NCI-H2107 treated with DMSO at 0.1 percent for 48 hours (cell line): ENCODE measurements around the gene HK2.
"Not testable (repeated sequence)": the region's sequence is repeated elsewhere in the genome, so short reads cannot be mapped to it uniquely, and the experiment has no call there.

ENCODE experiments used
- DNase-seq: peaks from one replicate; lab custom pipeline; 2025; ENCODE audit not compliant: unreplicated experiment; lab: John Stamatoyannopoulos, UW

HK2 gene

DNA sequence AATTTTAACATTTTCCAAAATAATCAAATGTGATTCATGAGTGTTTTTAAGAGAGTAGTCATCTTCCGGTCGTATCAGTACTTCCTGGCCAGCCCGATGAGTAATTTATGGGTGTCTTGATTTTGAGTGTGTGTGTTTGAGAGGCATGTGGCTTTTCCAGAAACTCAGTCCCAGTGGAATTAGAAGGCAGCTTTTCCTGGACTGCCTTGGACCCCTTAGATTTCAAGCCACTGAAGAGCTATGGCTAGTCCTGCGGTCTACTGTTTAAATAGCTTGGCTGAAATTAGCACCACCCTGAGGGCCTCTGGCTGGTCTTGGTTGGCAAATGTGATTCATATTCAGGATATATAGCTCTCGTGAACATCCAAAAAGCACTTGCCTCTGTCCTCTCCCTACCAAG lies 59.4 kb downstream of the HK2 start:
- DNase-seq = no peak

DNA sequence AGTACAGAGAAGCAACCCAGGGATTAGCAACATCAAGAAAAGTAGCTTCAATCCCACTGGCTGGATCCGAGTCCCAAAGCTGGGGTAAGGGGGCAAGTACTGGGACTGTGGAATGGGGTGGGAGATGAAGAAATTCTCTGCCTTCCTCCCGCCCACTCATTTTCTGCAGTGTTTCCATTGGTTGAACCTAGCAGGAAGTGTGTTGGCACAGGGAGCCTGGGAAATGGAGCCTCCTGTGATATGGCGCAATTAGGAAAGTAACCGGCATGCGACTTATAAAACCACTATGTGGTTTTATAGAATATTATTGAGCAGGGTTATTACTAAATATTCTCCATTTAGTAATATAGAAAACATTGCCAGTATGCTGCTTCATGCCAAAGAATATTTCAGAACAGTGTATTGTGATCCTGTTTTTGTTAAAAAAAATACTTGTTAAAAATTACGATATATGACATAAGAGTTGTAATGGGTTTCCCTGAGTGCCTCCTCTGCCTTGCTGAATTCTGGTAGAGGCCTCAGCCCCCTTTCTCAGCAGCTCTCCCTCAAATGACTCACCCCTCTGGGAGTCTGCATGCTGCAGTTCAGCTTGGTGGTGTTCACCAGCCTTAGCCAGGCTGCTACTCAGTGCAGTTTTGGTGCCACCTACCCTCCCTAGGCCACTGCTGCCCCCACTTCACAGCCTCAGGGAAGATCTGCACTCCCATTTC lies 60.5 kb downstream of the HK2 start:
- no peak for DNase-seq

DNA sequence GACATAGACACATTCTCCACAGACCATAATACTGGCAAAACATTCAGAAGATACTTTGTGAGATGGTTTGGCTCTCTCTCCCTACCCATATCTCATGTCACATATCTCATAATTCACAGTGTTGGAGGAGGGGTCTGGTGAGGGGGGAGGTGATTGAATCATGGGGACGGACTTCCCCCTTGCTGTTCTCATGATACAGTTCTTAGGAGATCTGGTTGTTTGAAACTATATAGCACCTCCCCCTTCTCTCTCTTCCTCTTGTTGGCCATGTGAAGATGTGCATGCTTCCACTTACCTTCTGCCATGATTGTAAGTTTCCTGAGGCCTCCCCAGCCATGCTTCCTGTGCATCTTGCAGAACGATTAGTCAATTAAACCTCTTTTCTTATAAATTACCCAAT lies 61.1 kb downstream of the HK2 start:
- no peak for DNase-seq

DNA sequence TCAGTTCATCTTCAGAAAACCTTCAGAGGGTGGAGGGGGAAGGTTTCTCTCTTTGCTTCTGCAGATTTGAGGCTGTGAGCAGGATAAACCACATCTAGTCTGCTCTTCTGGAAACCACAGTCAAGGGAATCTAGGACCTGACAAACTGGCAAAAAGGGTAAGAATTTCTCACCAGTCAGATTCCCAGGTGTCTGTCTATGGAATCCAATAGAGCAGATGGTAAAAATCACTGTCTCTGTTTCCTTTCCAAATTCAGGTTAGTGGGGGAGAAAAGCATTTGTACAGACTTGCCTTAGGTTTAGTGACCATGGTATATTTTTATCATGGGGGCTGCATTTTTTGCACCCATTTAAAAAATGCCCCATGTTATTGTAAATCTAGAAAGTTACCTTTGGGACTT lies 62.3 kb downstream of the HK2 start:
- DNase-seq = no peak

DNA sequence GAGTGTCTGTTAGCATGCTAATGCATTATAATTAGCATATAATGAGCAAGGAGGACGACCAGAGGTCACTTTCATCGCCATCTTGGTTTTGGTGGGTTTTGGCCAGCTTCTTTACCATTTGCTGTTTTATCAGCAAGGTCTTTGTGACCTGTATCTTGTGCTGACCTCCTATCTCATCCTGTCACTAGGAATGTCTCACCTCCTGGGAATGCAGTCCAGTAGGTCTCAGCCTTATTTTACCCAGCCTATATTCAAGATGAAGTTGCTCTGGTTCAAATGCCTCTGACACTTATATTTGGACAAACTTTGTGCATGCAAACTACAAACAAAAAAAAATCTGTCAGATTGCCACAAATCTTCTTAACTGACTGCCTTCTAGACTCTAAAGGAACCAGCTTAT lies 66.3 kb downstream of the HK2 start:
- DNase-seq = not testable (repeated sequence)

DNA sequence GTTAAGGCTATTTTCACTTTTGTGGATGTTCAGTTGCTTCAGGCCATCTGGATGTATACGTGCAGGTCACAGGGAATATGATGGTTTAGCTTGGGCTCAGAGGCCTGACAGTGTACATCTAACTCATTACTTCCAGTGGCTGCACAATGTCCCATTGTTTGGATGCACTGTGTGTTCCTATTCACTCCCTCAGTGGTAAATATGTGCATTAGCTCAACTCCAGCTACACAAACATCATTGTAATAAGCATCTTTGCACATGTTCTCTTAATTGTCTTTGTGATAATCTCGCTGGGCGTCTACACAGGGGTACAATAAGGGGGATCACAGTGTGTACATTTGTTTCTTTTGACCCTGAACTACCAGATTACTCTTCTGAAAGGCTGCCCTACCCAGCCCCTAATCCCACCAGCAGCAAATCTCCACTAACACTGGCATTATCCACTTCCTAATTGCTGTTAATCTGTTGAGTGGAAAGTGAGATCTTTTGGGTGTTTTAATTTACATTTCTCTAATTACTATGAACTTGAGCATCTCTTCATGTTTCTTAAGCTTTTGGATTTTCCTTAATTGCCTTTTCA lies 68.4 kb downstream of the HK2 start:
- DNase-seq = no peak

DNA sequence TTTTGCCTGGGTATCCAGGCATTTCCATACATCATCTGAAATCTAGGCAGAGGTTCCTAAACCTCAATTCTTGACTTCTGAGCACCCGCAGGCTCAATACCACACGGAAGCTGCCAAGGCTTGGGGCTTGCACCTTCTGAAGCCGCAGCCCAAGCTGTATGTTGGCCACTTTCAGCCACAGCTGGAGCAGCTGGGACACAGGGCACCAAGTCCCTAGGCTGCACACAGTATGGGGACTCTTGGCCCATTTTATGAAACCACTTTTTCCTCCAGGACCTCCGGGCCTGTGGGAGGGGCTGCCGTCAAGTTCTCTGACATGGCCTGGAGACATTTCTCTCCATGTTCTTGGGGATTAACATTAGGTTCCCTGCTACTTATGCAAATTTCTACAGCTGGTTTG lies 72.5 kb downstream of the HK2 start:
- DNase-seq = no peak

DNA sequence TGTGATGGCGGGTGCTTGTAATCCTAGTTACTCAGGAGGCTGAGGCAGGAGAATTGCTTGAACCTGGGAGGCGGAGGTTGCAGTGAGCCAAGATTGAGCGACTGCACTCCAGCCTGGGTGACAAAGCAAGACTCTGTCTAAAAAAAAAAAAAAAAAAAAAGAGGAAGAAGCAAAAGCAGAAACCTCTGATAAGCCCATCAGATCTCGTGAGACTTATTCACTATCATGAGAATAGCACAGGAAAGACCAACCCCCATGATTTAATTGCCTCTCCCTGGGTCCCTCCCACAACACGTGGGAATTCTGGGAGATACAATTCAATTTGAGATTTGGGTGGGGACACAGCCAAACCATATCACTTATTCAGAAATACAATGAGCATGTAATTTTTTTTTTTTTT lies 73.6 kb downstream of the HK2 start:
- not testable (repeated sequence) for DNase-seq

DNA sequence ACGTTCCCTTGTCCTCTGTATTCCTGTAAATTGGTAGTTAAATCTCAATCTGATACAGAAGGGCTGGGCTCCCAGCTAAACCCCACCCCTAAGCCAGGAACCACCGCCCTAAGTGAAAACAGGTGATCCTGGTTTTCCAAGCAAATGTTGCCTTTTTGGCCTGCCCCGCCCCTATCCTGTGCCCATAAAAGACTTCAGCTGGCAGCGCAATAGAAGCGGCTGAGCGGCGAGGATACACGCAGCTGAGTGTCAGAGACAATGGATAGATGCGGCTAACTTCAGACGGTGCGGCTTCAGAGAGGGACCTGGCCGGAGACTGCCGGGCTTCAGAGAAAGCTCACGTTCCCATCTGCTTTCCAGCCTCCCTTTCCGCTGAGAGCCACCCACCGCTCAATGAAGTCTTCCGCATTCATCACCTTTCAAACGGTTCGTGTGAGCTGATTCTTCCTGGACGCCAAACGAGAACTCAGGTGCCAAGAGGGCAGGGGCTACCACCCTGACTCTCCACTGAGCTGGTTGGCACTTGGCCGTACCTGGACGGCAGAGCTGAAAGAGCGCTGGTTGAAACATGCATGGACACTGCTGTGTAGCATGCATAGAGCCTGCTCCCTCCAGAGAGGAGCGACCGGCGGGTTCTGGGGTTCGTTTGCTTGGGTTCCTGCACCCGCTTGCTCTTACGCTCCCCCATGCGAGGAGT lies 75.0 kb downstream of the HK2 start:
- DNase-seq = no peak

DNA sequence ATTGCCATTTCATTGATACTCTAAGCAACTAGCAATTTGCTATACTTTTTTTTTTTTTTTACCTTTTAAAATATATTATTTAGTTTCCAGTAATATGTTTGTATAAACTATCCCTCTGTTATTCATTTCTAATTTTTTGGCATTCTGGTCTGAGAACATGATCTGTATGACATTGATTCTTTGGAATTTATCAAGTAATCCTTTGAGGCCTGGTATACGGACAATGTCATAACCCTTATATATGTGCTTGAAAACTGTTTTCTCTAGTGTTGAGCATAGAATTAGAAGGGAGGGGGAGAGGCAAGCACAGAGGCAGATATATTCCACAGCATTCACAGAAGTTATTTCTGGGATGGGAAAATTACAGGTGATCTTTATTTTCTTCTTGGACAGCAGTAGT lies 76.3 kb downstream of the HK2 start:
- DNase-seq = no peak

DNA sequence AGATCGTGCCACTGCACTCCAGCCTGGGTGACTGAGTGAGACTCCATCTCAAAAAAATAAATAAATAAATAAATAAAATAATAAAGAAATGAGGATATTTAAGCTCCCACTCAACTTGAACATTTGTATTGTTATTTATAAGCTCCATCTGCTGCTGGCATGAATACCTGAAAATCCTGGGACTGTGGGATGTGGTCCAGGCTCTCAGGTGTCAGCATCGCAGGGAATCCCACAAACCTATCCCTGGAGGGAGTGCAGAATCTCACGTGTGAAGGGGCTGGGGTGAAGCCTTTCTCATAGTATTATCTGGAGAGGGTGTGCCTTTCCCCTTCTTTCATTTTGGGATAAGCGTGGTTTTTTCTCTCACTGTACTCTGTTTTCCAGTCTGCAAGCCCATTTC lies 77.1 kb downstream of the HK2 start:
- no peak for DNase-seq

DNA sequence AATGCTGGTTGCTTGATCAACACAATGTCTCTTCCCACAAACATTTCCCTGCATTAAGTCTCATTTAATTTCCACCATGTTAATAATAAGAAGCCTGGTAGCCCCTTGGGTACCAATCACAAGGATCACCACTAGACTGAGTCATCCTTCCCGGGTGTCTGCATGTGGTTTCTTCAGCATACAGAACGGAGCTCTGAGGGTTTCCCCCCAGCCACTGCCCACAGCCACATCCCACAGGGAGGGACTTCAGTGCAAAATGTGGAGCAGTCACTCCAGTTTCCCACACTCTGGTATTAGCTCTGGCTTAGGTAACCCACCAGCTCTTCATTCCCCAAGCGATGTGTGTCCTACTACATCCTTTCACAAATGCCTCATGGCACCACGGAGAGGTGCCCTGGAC lies 81.8 kb downstream of the HK2 start:
- no peak for DNase-seq

DNA sequence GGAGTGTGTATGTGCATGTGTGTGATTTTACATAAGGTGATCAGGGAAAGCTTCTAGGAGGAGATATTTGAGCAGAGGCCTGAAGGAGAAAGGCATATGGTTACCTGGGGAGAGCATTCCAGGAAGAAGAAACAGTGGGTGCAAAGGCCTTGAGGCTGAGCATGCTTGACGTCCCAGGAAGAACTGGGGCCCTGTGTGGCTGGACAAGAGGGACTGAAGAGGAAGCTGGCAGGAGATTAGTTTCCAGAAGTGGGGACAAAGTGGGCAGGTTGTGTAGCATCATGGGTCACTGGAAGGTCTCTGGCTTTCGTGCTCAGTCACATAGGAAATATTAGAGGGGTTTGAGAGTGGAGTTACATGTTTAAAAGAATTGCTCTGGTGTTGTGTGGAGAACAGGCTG lies 82.5 kb downstream of the HK2 start:
- no peak for DNase-seq

DNA sequence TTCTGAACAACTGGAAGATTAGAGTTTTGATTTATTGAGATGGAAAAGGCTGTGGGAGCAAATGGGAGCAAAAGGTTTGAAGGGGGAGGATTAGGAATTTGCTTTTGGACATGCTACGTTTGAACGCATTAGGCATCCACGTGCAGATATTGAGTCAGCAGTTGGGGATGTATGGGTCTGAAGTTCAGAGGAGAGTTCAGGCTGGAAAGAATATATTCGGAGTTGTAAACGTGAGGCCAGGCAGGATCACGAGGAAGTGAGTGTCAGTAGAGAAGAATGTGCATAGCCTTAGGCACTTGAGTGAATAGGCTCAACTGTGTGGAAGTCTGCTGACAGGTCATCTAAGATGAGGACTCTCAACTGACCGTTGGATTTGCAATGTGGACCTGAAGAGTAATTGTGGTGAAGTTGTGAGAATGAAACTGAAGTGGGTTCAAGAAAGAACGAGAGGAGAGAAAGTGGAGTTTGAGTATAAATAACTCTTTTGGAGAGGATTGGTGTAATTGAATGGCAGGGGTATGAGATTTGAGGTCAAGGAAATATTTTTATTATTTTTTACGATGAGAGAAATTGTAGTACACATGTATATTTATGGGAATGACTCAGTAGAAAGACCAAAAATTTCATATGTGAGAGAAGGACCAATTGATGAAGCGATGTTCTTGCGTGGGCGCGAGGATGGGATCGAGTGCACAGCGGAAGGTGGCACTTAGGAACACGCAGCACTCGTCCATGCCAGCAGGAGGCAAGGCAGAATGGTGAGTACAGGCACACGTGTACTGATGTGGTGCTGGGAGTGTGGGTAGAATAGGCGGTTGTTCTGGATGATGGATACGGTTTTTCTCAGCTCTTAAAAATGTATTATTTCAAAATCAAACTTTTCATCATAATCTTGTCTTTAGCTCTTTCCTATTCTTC lies 84.0 kb downstream of the HK2 start:
- no peak for DNase-seq

DNA sequence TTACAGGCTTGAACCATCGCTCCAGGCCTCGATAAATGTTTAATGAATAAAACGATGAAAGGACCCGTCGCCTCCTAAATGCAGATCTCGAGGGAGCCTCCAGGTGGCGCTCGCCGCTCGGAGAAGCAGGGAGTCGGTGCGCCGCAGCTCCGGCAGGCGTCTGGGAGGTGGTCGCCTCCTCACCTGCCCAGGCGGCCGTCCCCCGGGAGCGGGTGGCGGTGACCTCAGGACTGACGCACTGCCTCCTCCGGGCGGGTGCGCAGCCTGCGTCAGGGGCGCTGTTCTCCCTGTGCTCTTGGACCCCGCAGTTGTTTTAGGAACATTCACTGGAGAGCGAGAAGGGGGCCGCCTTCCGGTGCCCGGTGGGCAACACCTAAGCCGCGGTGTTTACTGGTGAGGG lies 85.9 kb downstream of the HK2 start:
- DNase-seq = peak; percentile 36

DNA sequence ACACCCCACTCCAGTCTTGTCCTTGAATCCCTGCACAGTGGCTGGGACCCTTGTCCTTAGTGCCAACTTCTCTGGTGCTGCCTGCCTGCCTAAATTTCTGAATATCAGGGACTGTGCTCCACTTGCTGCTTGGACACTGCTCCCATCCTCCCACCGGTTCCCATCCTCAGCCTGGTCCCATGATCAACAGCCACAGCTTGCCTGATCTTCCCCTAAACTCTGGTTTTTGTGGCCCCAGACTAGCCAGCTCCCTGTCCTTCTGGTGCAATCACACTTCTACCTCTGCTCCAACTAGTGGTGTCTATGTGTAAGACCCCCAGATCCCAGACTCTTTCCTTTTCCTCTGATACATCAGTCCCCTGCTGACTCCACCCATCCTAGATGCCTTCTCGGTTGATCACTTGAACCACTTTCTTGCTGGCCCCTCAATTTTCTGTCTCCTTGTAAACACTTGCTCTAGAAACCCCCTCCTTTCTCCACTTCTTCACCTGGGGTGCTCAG lies 87.4 kb downstream of the HK2 start:
- no peak for DNase-seq

DNA sequence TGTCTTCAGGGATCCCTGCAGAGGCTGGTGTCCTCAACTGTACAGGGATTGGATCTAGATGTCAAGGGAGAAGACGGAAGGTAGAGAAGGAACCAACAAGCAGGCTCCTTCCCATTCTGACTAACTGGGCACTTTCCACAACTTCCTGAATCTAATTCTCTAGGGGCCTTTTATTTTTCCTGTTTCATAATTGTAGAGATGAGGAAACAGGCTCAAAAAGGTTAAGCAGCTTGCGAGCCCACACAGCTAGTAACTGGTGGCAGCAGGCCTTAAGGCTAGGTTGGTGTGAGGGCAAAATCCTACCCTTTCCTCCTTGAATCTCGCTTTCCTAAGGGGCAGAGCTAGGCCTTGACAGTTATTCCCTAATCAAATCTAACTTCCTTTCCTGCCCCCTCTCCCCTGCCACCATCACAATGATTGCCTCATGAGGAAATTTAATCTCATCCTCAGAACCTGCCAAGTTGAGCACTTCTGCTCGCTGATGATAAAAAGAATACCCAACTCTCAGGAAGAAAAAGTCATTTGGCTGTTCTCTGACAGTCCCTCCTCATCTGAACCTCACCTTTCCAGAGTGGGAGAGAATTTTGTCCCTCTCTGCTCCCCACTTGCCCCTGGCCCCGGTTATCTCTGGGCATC lies 88.8 kb downstream of the HK2 start:
- DNase-seq = no peak

DNA sequence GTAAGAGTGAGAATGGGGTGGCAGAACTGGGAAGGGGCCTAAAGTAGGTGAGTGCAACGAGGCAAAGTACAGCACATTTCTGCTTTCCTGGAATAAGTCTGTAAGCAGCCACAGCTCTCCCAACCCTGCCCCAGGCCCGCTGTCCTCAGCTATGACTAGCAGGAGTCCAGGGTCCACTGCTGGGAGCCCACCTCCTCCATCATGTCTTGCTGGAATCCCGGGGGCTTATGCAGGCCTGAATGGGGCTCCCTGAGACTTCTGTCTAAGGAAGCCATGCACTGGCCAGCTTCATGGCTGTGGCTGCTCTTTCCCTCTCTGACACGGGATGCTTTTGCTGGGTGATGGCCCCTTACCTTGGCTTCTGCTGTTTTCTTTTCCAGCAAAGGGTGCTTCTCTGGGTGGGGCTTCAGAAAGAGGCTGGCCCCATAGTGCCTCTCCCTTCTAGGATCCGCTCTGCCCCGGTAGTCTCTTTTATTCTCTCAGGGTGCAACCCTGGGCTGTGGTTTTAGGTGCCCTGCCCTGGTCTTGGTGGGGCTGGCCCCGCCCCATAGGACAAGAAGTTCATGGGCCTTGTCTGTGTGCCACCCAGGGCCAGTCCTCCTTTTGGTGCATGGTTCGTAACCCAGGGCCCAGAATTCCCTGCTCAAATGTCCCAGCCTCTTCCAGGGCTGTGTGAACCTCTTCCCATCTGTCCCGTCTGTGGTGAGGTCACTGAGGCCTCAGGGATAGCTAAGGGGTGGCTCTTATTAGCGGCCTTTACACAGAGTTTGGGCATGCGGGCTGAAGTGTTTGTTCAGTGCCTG lies 90.7 kb downstream of the HK2 start:
- no peak for DNase-seq

DNA sequence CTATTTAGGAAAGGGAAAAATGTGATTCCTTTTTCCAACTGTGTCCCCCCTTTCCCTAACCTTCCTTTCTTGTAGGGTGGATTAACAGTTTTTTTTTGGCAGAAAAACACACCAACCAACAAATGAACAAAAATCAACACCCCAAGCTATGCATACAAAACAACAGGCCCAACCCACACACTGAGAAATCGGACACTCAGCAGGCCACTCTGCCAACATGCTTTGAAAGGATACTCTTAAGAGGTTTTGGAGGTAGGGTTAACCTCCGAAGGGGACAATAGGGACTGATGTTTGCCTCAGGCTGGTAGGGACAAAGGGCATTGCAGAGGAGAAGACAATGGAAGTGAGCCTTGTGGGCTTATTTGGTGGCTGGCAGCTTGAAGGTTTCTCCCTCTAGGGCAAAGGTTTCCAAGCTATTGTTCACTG lies 91.4 kb downstream of the HK2 start:
- DNase-seq = peak; percentile 30

DNA sequence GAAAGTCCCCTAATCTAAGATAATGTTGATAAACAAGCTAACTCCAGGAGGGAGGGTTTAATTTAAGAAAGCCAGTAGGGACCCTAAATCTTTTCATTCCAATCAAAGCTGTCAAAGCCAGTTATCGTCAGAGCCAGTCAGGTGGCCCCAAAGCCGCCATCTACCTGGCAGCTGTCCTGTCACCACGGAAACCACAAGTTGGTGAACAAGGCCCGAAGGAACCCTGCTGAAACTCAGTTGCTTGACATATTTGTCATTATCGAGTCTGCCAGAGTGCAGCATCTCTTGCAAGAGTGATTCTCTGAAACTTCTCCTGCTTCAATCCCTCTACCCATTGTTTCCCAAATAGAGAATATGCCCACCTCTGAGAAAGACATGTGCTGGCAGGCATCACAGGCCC lies 93.7 kb downstream of the HK2 start:
- no peak for DNase-seq
